Measurements from ENCODE around the gene NEK1. TPM values are rescaled to one million over a fixed set of nuclear protein-coding genes. Genes with fewer than 3 reads are reported as not detected.
"Not testable (repeated sequence)": the region's sequence is repeated elsewhere in the genome, so short reads cannot be mapped to it uniquely, and the experiment has no call there.

NEK1 gene
- total RNA-seq, 4 donors from 2014 or later = 18.8 to 33.8 (median 25.0) TPM

DNA sequence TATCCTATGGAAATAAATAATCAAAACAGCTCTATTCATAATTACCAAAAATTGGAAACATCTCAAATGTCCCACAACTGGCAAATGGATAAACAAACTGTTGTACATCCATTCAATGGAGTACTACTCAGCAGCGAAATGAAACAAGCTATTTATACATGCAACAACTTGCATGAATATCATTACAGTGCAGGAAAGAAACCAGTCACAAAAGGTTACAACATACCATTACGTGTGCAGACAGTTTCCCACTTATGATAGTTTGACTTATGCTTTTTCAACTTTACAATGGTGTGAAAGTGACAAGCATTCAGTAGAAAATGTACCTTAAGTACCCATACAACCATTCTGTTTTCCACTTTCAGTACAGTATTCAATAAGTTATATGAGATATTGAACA is 82.3 kb downstream of the NEK1 start:
- no peak for DNase-seq
- no peaks in the 10 kb centered on the region for H3K36me3 ChIP-seq
- no peaks in the 10 kb centered on the region for H3K27me3 ChIP-seq
- H3K9me3 ChIP-seq = no peaks in the 10 kb centered on the region
- TF ChIP-seq POLR2A (IDR thresholded peaks at IDR 0.05) = no peak
- TF ChIP-seq, protein P1, sequence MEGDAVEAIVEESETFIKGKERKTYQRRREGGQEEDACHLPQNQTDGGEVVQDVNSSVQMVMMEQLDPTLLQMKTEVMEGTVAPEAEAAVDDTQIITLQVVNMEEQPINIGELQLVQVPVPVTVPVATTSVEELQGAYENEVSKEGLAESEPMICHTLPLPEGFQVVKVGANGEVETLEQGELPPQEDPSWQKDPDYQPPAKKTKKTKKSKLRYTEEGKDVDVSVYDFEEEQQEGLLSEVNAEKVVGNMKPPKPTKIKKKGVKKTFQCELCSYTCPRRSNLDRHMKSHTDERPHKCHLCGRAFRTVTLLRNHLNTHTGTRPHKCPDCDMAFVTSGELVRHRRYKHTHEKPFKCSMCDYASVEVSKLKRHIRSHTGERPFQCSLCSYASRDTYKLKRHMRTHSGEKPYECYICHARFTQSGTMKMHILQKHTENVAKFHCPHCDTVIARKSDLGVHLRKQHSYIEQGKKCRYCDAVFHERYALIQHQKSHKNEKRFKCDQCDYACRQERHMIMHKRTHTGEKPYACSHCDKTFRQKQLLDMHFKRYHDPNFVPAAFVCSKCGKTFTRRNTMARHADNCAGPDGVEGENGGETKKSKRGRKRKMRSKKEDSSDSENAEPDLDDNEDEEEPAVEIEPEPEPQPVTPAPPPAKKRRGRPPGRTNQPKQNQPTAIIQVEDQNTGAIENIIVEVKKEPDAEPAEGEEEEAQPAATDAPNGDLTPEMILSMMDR (IDR thresholded peaks at IDR 0.05) = no peak
- H3K4me3 ChIP-seq = no peak overlapping the region
- H3K27ac ChIP-seq = no peak overlapping the region
- intact Hi-C loops (cut with DNase I; ENCODE audit: low total_unique reads) = no loop called here
- H3K4me1 ChIP-seq = no peaks in the 10 kb centered on the region

DNA sequence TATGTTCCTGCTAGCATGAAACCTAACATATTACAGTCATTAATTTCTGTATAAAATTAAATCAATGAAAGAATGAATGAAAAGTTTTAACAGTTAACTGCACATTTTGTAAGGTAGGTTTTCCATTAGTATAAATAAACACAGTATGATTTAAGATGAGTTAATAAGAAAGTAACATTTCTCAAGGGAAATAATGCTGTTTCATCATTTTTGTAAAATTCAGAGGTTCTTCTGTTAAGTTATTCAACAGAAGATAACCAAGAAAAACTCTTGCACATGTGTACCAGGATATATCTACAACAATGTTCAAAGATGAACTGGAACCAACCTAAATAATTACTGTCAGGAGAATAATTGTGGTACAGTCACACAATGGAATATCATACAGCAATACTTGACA is 88.6 kb downstream of the NEK1 start:
- TF ChIP-seq, protein P1 (IDR thresholded peaks at IDR 0.05) = no peak
- TF ChIP-seq POLR2A (IDR thresholded peaks at IDR 0.05) = no peak

DNA sequence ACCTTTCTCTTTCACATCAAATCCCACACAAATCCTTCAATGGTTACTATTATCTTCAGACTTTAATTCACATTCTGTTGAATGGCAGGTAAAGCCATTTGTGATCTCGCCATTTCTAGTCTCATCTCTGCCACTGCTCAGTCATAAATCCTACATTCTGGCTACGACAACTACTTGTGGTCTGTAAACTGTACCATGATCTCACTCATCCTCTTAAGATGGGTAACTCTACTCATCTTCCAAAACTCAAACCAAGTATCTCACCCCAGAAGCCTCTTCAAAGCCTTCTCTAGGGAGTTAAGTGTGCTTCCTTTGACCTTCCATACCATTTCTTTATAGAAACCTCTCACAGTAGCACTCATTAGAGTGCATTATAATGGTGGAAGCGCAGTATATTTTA is 101.8 kb downstream of the NEK1 start:
- no peak overlapping the region for H3K4me3 ChIP-seq
- intact Hi-C loops (cut with DNase I; ENCODE audit: low total_unique reads) = no loop called here
- no peaks in the 10 kb centered on the region for H3K27me3 ChIP-seq
- TF ChIP-seq POLR2A (IDR thresholded peaks at IDR 0.05) = no peak
- TF ChIP-seq, protein P1 (IDR thresholded peaks at IDR 0.05) = no peak
- H3K4me1 ChIP-seq = no peaks in the 10 kb centered on the region
- H3K36me3 ChIP-seq = no peaks in the 10 kb centered on the region
- no peaks in the 10 kb centered on the region for H3K9me3 ChIP-seq
- no peak for DNase-seq
- H3K27ac ChIP-seq = no peak overlapping the region

More for the DNA sequence above, 88.6 kb downstream of the NEK1 start:
- H3K27ac ChIP-seq = no peak overlapping the region
- no peak for DNase-seq
- H3K4me3 ChIP-seq = no peak overlapping the region
- no peaks in the 10 kb centered on the region for H3K9me3 ChIP-seq
- H3K27me3 ChIP-seq = no peaks in the 10 kb centered on the region
- no peaks in the 10 kb centered on the region for H3K4me1 ChIP-seq
- intact Hi-C loops (cut with DNase I; ENCODE audit: low total_unique reads) = no loop called here
- no peaks in the 10 kb centered on the region for H3K36me3 ChIP-seq

DNA sequence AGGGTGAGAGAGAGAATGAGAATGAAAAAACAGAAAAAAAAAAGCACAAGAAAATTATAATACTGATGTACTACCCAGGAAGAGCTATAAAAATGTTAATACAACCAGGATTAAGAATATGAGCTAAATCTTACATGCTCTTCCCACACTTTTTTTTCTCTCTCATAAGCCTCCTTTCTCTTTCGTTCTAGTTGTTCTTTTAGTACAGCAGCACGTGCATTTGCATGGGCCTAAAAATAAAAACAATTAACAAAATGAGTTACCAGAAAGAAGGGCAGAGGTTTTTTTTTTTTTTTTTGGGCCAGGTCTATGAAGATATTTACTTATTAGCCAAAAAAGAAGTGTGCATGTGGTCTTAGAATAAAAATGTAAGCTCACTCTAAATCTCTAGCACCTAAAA is 105.5 kb downstream of the NEK1 start:
- H3K36me3 ChIP-seq = peaks cover 0 to 3% of the 10 kb centered on the region in 2 donors
- TF ChIP-seq, protein P1 (IDR thresholded peaks at IDR 0.05) = no peak
- no peak for TF ChIP-seq POLR2A (IDR thresholded peaks at IDR 0.05)

DNA sequence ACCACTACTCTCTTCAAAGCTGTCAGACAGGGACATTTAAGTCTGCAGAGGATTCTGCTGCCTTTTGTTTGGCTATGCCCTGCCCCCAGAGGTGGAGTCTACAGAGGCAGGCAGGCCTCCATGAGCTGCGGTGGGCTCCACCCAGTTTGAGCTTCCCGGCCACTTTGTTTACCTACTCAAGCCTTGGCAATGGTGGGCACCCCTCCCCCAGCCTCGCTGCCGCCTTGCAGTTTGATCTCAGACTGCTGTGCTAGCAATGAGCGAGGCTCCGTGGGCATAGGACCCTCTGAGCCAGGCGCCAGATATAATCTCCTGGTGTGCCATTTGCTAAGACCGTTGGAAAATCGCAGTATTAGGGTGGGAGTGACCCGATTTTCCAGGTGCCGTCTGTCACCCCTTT is 112.5 kb downstream of the NEK1 start:
- H3K36me3 ChIP-seq; H3K4me3 ChIP-seq; H3K4me1 ChIP-seq; H3K9me3 ChIP-seq; H3K27me3 ChIP-seq; intact Hi-C loops (cut with DNase I; ENCODE audit: low total_unique reads); DNase-seq; H3K27ac ChIP-seq: not testable (repeated sequence)

More for the DNA sequence above, 105.5 kb downstream of the NEK1 start:
- H3K27ac ChIP-seq = no peak overlapping the region
- intact Hi-C loops (cut with DNase I; ENCODE audit: low total_unique reads) = no loop called here
- no peaks in the 10 kb centered on the region for H3K4me1 ChIP-seq
- H3K27me3 ChIP-seq = no peaks in the 10 kb centered on the region
- no peak for DNase-seq
- H3K9me3 ChIP-seq = peaks cover 0 to 4% of the 10 kb centered on the region in 2 donors
- H3K4me3 ChIP-seq = no peak overlapping the region

DNA sequence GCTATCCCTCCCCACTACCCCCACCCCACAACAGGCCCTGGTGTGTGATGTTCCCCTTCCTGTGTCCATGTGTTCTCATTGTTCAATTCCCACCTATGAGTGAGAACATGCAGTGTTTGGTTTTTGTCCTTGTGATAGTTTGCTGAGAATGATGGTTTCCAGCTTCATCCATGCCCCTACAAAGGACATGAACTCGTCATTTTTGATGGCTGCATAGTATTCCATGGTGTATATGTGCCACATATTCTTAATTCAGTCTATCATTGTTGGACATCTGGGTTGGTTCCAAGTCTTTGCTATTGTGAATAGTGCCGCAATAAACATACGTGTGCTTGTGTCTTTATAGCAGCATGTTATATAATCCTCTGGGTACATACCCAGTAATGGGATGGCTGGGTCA is 118.1 kb downstream of the NEK1 start:
- H3K36me3 ChIP-seq; intact Hi-C loops (cut with DNase I; ENCODE audit: low total_unique reads); DNase-seq; H3K9me3 ChIP-seq; H3K4me1 ChIP-seq; H3K27ac ChIP-seq; H3K27me3 ChIP-seq; H3K4me3 ChIP-seq: not testable (repeated sequence)

Data from uterus (tissue), 4 donors.